ENCODE measurements around the gene IFT122.

The IFT122 gene

DNA sequence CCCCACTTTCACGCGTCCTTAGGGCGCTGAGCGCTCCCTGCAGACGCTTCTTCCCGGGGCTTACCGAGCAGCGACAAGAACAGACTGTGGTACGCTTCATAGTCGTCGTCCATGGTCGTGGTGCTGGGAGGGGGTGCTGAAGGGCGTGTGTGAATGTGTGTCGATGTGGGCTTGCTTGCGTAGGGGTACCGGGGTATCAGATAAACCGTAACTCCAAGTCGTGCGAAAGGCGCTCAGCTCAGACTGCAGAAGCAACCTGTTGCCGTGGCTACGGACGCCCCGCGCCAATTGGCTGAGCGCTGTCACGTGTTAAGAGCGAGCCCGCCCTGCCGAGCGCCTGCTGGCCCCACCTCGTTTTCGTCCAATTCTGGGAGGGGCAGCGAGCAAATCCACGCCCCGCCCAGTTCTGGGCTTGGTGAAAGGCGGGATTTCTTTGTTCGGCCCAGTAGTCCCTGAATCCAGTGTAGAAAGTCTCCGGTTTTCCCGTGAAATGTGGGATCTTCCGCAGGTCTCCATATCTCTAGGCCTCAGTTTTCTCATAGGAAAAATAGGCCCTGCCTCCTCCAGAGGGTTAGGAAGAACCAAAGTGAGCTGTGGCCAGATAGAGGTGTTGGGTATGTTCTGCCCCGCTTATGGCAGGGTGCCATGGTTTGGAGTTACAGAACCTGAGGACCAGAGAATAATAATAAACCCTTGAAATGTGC is 11.5 kb upstream of the IFT122 start, which contains the start of gene EFCAB12:
Gene EFCAB12 (minus strand): TSS at position 261 of the 704 bp plus-strand sequence. CDS start 148 bp downstream, at position 113.
- peaks cover 17 to 22% of the 10 kb centered on the region in 2 donors for H3K36me3 ChIP-seq (ENCODE audit: control insufficient read depth in 2 of 2, insufficient read depth in 2 of 2, low read length in 2 of 2)
- H3K9ac ChIP-seq (ENCODE audit: low read length in 2 of 2): peak within 1 kb of the TSS; percentile 61 to 72
- no peaks in the 10 kb centered on the region for H3K27me3 ChIP-seq (ENCODE audit: control insufficient read depth in 1 of 2, insufficient read depth in 2 of 2, low read length in 2 of 2)
- H3K4me1 ChIP-seq (ENCODE audit: control insufficient read depth, insufficient read depth, low read length): peaks cover 14% of the 10 kb centered on the region
- H3K27ac ChIP-seq (ENCODE audit: low read length): peak within 1 kb of the TSS; percentile 41
- peak within 1 kb of the TSS; percentile 94 to 99 for H3K4me3 ChIP-seq (ENCODE audit: low read length in 2 of 2)
- no peaks in the 10 kb centered on the region for H3K9me3 ChIP-seq (ENCODE audit: control insufficient read depth in 2 of 2, low read length in 2 of 2)

DNA sequence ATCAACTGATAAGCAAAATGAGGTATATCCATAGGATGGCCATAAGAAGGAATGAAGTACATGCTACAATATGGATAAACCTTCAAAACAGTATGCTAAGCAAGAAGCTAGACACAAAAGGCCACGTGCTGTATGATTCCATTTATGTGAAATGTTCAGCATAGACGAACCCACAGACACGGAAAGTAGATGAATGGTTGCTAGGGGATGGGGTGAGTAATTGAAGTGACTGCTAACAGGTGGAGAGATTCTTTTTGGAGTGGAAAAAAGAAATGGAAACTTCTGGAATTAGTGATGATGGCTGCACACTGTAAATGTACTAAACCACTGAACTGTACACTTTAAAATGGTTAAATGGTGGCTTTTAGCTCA is 11.0 kb upstream of the IFT122 start:
- H3K27me3 ChIP-seq (ENCODE audit: control insufficient read depth in 1 of 2, insufficient read depth in 2 of 2, low read length in 2 of 2): no peaks in the 10 kb centered on the region

DNA sequence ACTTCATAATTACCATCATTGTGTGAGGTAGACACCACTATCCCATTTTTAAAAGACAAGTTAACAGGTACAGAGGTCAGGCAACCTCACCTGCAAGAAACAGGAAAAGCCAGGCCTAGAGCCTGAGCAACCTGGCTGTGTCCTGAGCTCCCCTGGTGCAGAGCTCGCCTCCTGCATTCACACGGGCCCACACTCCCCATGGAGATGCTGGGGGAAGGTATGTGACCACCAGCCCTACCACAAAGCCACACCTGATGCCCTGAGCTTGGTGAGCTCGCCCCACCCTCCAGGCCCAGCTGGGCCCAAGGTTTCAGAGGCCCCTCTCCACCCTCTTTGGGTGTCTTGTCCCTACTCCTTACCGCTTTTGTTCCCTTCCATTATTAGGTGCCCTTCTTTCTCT is 10.4 kb upstream of the IFT122 start:
- H3K27ac ChIP-seq (ENCODE audit: low read length): no peak overlapping the region
- peaks cover 19 to 25% of the 10 kb centered on the region in 2 donors for H3K36me3 ChIP-seq (ENCODE audit: control insufficient read depth in 2 of 2, insufficient read depth in 2 of 2, low read length in 2 of 2)
- peaks cover 14% of the 10 kb centered on the region for H3K4me1 ChIP-seq (ENCODE audit: control insufficient read depth, insufficient read depth, low read length)
- H3K9ac ChIP-seq (ENCODE audit: low read length in 2 of 2): no peak overlapping the region
- no peaks in the 10 kb centered on the region for H3K9me3 ChIP-seq (ENCODE audit: control insufficient read depth in 2 of 2, low read length in 2 of 2)
- H3K27me3 ChIP-seq (ENCODE audit: control insufficient read depth in 1 of 2, insufficient read depth in 2 of 2, low read length in 2 of 2): no peaks in the 10 kb centered on the region
- H3K4me3 ChIP-seq (ENCODE audit: low read length in 2 of 2): no peak overlapping the region

More for the DNA sequence above, 11.0 kb upstream of the IFT122 start:
- H3K9ac ChIP-seq (ENCODE audit: low read length in 2 of 2): peak overlapping the region; percentile 50 to 72
- peak overlapping the region; percentile 41 for H3K27ac ChIP-seq (ENCODE audit: low read length)
- no peaks in the 10 kb centered on the region for H3K9me3 ChIP-seq (ENCODE audit: control insufficient read depth in 2 of 2, low read length in 2 of 2)
- H3K4me3 ChIP-seq (ENCODE audit: low read length in 2 of 2): peak overlapping the region; percentile 94 to 99
- H3K4me1 ChIP-seq (ENCODE audit: control insufficient read depth, insufficient read depth, low read length): peaks cover 14% of the 10 kb centered on the region
- peaks cover 19 to 25% of the 10 kb centered on the region in 2 donors for H3K36me3 ChIP-seq (ENCODE audit: control insufficient read depth in 2 of 2, insufficient read depth in 2 of 2, low read length in 2 of 2)

DNA sequence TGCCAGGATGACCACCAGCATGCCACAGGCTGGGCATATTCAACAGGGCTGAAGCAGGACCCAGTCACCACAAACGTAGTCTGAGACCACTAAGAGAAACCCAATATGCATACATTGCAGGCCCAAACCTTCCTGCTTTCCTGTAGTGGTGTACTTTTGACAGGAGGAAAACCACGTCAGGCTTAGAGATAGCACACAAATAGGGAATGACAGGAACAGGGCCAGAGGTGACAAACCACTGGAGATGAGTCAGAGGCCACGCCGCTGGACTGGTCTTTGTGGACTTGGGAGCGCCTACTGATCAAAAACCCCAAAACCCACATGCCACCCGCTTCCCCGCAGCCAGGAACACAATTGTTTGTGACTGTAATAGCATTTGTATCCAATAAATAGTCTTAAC is 8.0 kb upstream of the IFT122 start:
- no peak overlapping the region for H3K27ac ChIP-seq (ENCODE audit: low read length)
- peaks cover 14% of the 10 kb centered on the region for H3K4me1 ChIP-seq (ENCODE audit: control insufficient read depth, insufficient read depth, low read length)
- H3K9me3 ChIP-seq (ENCODE audit: control insufficient read depth in 2 of 2, low read length in 2 of 2): no peaks in the 10 kb centered on the region
- no peak overlapping the region for H3K4me3 ChIP-seq (ENCODE audit: low read length in 2 of 2)
- H3K27me3 ChIP-seq (ENCODE audit: control insufficient read depth in 1 of 2, insufficient read depth in 2 of 2, low read length in 2 of 2): no peaks in the 10 kb centered on the region
- peaks cover 21 to 31% of the 10 kb centered on the region in 2 donors for H3K36me3 ChIP-seq (ENCODE audit: control insufficient read depth in 2 of 2, insufficient read depth in 2 of 2, low read length in 2 of 2)
- H3K9ac ChIP-seq (ENCODE audit: low read length in 2 of 2): no peak overlapping the region

DNA sequence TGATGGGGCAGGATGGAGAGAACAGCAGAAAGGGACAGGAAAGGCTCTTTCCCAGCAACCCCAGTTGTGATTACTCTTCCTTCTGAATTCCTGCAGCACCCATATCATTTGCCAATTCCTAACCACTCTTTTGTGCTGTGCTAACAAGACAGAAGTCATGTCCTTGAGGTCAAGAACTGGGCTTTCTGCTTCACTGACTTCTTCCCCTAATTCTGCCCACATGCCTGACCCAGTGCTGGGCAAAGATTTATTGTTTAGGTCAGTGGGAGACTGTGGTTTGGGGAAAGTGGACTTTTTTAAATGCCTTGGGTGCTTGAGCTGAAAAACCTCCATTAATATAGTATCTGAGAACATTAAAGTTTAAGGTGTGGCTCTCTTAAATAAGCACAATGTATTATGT is 7.4 kb upstream of the IFT122 start:
- H3K9ac ChIP-seq (ENCODE audit: low read length in 2 of 2): no peak overlapping the region
- H3K27me3 ChIP-seq (ENCODE audit: control insufficient read depth in 1 of 2, insufficient read depth in 2 of 2, low read length in 2 of 2): no peaks in the 10 kb centered on the region
- no peaks in the 10 kb centered on the region for H3K9me3 ChIP-seq (ENCODE audit: control insufficient read depth in 2 of 2, low read length in 2 of 2)
- H3K4me3 ChIP-seq (ENCODE audit: low read length in 2 of 2): no peak overlapping the region
- peaks cover 11% of the 10 kb centered on the region for H3K4me1 ChIP-seq (ENCODE audit: control insufficient read depth, insufficient read depth, low read length)
- H3K27ac ChIP-seq (ENCODE audit: low read length): no peak overlapping the region
- peaks cover 23 to 32% of the 10 kb centered on the region in 2 donors for H3K36me3 ChIP-seq (ENCODE audit: control insufficient read depth in 2 of 2, insufficient read depth in 2 of 2, low read length in 2 of 2)

DNA sequence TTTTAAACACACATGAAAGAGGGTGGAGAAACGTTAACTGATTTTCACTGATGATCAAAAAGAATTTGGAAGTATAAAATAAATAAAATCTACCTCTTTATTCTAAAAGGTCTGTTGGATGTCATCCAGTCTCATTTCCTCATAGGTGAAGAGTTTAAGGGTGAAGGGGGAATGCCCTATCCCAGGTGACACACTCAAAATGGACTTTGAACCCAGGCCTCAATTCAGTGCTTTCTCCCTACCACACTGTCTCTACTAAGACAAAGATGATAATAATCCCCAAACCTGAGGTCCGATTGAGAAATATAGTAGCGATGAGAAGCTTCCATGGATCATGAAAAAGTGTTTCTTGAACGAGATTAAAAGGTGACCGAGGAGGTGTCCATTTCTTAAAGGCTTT is 6.5 kb upstream of the IFT122 start:
- peaks cover 24 to 32% of the 10 kb centered on the region in 2 donors for H3K36me3 ChIP-seq (ENCODE audit: control insufficient read depth in 2 of 2, insufficient read depth in 2 of 2, low read length in 2 of 2)
- H3K9me3 ChIP-seq (ENCODE audit: control insufficient read depth in 2 of 2, low read length in 2 of 2): no peaks in the 10 kb centered on the region
- no peak overlapping the region for H3K27ac ChIP-seq (ENCODE audit: low read length)
- no peak overlapping the region for H3K9ac ChIP-seq (ENCODE audit: low read length in 2 of 2)
- no peak overlapping the region for H3K4me3 ChIP-seq (ENCODE audit: low read length in 2 of 2)
- no peaks in the 10 kb centered on the region for H3K27me3 ChIP-seq (ENCODE audit: control insufficient read depth in 1 of 2, insufficient read depth in 2 of 2, low read length in 2 of 2)
- H3K4me1 ChIP-seq (ENCODE audit: control insufficient read depth, insufficient read depth, low read length): peaks cover 6% of the 10 kb centered on the region

DNA sequence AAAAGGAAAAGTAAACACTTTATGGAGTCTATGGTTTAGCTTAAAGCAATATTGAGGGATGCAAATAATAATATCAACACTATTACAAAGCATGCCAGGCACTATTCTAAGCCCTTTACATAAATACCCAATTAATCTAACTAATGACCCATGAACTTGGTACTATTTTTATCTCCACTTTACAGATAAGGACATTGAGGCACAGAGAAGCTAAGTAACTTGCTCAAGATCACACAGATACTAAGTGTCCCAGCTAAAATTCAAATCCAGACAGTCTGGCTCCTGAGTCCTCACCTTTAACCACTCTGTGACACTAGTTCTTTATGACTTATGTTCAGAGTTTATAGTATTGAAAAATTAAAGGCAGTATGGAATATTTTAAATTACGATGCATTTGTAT is 5.9 kb upstream of the IFT122 start:
- H3K27ac ChIP-seq (ENCODE audit: low read length): no peak overlapping the region
- H3K27me3 ChIP-seq (ENCODE audit: control insufficient read depth in 1 of 2, insufficient read depth in 2 of 2, low read length in 2 of 2): no peaks in the 10 kb centered on the region
- H3K4me3 ChIP-seq (ENCODE audit: low read length in 2 of 2): no peak overlapping the region
- peaks cover 4% of the 10 kb centered on the region for H3K4me1 ChIP-seq (ENCODE audit: control insufficient read depth, insufficient read depth, low read length)
- peaks cover 24 to 32% of the 10 kb centered on the region in 2 donors for H3K36me3 ChIP-seq (ENCODE audit: control insufficient read depth in 2 of 2, insufficient read depth in 2 of 2, low read length in 2 of 2)
- no peak overlapping the region for H3K9ac ChIP-seq (ENCODE audit: low read length in 2 of 2)
- H3K9me3 ChIP-seq (ENCODE audit: control insufficient read depth in 2 of 2, low read length in 2 of 2): no peaks in the 10 kb centered on the region

DNA sequence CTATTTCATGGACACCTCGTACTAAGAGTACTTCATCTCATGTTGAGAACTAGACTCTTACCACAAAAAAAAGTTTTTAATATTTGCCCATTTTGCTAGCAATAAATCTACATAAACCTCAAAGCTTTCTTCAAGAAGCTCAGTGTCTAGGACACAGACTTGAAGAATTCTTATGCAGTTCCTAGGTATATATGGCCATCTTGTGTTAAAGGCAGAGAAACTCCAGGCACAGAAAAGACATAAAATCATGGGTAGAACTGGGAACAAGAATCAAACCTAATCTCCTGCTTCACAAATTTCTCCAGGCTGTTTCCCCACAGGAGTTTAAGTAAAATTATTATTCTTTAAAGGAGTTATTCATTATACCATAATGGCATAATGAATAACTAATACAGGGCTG is 4.7 kb upstream of the IFT122 start:
- no peak overlapping the region for H3K4me3 ChIP-seq (ENCODE audit: low read length in 2 of 2)
- H3K27ac ChIP-seq (ENCODE audit: low read length): no peak overlapping the region
- H3K9me3 ChIP-seq (ENCODE audit: control insufficient read depth in 2 of 2, low read length in 2 of 2): no peaks in the 10 kb centered on the region
- peaks cover 24 to 32% of the 10 kb centered on the region in 2 donors for H3K36me3 ChIP-seq (ENCODE audit: control insufficient read depth in 2 of 2, insufficient read depth in 2 of 2, low read length in 2 of 2)
- no peaks in the 10 kb centered on the region for H3K27me3 ChIP-seq (ENCODE audit: control insufficient read depth in 1 of 2, insufficient read depth in 2 of 2, low read length in 2 of 2)
- peaks cover 4% of the 10 kb centered on the region for H3K4me1 ChIP-seq (ENCODE audit: control insufficient read depth, insufficient read depth, low read length)
- no peak overlapping the region for H3K9ac ChIP-seq (ENCODE audit: low read length in 2 of 2)

DNA sequence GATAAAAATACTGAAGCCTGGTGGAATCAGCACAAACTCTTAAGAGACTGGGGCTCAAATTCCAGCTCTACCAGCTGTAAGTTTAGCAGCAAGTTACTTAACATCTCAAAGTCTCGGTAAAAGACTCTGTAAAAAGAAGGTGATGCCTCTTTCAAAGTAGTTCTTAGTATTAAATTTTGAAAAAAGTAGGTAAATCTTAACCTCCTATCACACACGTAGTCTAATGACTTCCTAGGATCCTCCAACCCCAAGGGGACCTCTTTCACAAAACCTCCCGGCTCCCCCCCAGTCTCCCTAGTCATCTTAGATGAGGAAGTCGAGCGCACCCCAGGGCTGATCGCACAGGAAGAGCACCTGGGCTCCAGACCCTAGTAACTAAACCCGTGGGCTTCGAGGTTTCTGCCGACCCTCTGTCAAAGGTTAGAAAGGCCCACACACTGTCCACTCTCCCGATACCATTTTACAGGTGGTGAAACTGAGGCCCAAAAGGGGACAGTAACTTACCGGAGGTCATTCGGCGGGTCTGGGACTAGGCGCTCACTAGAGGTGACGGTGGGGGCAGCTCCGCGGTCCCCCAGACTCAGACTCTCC is 703 bp upstream of the IFT122 start:
- Histone ChIP-seq H3K4me1 (ENCODE audit: control insufficient read depth, insufficient read depth, low read length) (peaks cover 18% of the 10 kb centered on the region), H3K9me3 (ENCODE audit: control insufficient read depth in 2 of 2, low read length in 2 of 2) (no peaks in the 10 kb centered on the region), H3K27me3 (ENCODE audit: control insufficient read depth in 1 of 2, insufficient read depth in 2 of 2, low read length in 2 of 2) (no peaks in the 10 kb centered on the region), H3K36me3 (ENCODE audit: control insufficient read depth in 2 of 2, insufficient read depth in 2 of 2, low read length in 2 of 2) (peaks cover 5 to 7% of the 10 kb centered on the region in 2 donors), H3K4me3 (ENCODE audit: low read length in 2 of 2) (peak overlapping the region; percentile 95 to 99), H3K27ac (ENCODE audit: low read length) (peak overlapping the region; percentile 78), H3K9ac (ENCODE audit: low read length in 2 of 2) (peak overlapping the region; percentile 78 to 94)

DNA sequence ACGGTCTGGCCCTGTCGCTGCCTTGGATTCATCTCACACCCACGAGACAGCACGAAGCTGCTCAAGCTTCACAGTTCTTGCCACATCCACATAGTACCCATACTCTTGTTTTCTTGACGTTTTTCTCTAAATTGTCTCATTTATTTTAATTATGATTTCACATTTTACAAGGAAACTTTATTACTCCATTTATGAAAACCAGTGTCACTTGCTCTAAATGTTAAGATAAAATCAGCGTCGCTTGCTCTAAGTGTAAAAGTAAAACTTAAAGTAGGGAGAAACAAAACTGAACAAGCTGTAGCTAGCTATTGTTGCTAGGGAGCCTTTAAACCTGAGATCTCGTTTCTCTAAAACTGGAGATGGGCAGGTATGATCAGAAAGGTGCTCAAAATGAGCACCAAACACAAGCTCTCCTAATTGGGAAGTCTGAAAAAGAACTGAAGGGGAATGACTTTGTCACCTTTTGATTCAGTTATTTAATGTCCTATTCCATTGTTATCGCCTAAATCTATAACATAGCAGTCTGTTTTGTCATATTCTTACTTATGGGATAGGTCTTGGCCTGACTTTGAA is 680 bp downstream of the IFT122 start:
- H3K4me1 ChIP-seq (ENCODE audit: control insufficient read depth, insufficient read depth, low read length): peaks cover 18% of the 10 kb centered on the region
- H3K27ac ChIP-seq (ENCODE audit: low read length): peak overlapping the region; percentile 78
- H3K27me3 ChIP-seq (ENCODE audit: control insufficient read depth in 1 of 2, insufficient read depth in 2 of 2, low read length in 2 of 2): no peaks in the 10 kb centered on the region
- H3K4me3 ChIP-seq (ENCODE audit: low read length in 2 of 2): peak overlapping the region; percentile 94 to 99
- H3K36me3 ChIP-seq (ENCODE audit: control insufficient read depth in 2 of 2, insufficient read depth in 2 of 2, low read length in 2 of 2): peaks cover 5 to 7% of the 10 kb centered on the region in 2 donors
- H3K9ac ChIP-seq (ENCODE audit: low read length in 2 of 2): peak overlapping the region; percentile 74 to 78
- no peaks in the 10 kb centered on the region for H3K9me3 ChIP-seq (ENCODE audit: control insufficient read depth in 2 of 2, low read length in 2 of 2)

All from stomach smooth muscle (tissue), 2 donors.